Renal cortical epithelial cell (primary cell): ENCODE results near the gene B3GALT2. TPM values are rescaled to one million over a fixed set of nuclear protein-coding genes. Genes with fewer than 3 reads are reported as not detected.
A peak's percentile ranks its signal among the peaks of the same experiment; 100 is the strongest.
"Not testable (repeated sequence)": the region's sequence is repeated elsewhere in the genome, so short reads cannot be mapped to it uniquely, and the experiment has no call there.

Experiments
- DNase-seq: peaks from one replicate; pipeline ENCODE4 v3.0.0-alpha.2; 2011; ENCODE audit warnings: low read depth
- total RNA-seq: library from RNA; depleted of rRNA; stranded (reverse); fragments of >200 nt; gene quantifications from 2 replicates; pipeline ENCODE4 v1.2.3, GENCODE V29; 2014

B3GALT2 gene
- total RNA-seq, result not detected in 2 replicates

GRCh38 chr1:193185901-193186731 lies at the start of gene B3GALT2:
Gene B3GALT2 (minus strand): TSS chr1:193186613. CDS start chr1:193181562, 5,051 bp downstream.
- no peak for DNase-seq

DNA sequence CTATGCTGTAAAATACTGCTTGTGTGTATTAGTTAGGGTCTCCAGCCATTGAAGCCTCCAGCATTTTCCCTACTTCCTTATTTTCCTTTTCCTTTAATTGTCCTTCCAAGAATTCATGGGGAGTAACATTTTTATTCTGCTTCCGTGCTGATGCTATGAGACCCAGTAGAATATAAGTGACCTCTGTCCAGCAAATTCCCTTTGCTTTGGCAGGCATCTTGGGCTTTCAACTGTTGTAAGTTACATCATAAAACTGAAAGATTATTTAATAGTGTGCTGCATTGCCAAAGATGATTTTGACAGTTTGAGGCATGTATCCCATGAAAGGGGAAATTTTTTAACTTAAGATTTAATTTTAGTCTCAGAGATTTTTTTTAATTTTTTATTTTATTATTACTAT lies 48.1 kb upstream of the B3GALT2 start:
- DNase-seq, result no peak

DNA sequence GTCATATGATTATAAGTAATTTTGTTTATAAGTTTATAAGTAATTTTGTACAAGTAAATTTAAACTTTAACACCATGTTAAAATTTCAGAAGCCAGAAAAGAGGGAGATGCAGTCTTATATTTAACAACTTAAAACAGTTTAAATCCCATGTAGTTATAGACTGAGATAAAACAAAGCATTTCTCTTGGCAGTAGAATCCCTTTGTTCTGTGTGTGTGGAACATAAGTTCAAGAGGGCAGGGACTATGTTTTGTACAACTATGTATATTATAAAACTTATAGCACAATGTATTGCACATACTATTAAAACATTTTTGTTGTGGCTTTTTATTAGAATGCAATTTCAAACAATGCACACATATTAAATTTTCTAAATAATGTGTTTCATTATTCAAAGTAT lies 44.7 kb upstream of the B3GALT2 start:
- DNase-seq, result not testable (repeated sequence)

DNA sequence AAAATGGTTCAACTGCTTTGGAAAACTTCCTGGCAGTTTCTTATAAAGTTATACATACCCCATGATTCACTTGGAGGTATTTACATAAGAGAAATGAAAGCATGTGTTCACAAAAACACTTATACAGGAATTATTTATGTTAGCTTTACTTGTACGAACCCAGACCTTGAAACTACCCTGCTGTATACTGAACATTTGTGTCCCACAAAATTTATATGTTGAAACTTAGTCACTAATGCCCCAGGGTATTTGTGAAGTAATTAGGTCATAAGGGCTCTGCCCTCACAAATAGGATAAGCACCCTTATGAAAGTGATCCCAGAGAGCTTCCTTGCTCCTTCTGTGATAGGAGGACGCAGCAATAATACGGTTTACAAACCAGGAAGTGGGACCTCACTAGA lies 42.7 kb upstream of the B3GALT2 start:
- DNase-seq, result peak; percentile 15

DNA sequence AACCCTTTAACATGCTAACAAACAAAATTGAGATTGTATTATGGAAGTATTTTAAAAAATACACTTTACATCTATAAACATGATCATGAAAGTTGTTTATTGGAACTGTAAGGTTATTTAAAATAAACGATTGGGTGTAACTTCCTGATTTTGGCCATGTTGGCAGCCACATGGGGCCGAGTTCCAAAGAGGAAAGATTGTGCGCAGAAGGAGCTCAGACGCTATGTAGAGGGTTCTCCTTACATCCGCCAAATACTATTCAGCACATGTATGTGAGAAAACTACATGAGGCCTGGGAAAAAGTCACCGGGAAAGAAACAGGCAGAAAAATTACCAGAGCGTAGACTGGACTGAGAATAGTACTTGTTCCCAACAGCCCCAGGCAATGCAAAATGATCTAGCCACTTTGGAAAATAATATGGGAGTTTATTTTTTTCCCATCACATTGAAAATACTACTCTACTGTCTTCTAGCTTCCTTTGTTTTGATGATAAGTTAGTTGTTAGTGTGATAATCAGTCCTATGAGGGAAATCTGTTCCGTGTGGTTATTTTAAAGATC lies 35.7 kb upstream of the B3GALT2 start:
- no peak for DNase-seq

DNA sequence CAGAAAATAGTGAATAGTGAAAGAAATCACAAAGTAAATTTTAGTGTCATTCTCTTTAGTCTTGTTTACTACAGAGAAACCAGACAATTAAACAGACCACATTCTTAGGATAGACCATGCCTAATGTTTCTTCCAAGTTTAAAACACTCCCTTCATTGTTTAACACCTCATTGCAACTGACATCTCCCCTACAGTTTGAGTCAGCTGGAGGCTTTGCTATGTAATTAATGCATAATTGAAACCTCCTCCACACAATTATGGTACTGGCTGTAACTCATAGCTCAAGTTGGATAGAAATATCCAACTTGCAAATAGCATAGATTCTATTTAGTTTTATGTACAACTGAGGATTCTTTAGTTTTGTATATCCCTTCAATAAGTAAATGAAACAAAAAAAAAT lies 35.2 kb upstream of the B3GALT2 start:
- peak; percentile 68 for DNase-seq

- no peak for DNase-seq
Observed at GRCh38 chr1:193219391-193219790, 33.0 kb upstream of the B3GALT2 start.

- no peak for DNase-seq
Observed at GRCh38 chr1:193216920-193217319, 30.5 kb upstream of the B3GALT2 start.

DNA sequence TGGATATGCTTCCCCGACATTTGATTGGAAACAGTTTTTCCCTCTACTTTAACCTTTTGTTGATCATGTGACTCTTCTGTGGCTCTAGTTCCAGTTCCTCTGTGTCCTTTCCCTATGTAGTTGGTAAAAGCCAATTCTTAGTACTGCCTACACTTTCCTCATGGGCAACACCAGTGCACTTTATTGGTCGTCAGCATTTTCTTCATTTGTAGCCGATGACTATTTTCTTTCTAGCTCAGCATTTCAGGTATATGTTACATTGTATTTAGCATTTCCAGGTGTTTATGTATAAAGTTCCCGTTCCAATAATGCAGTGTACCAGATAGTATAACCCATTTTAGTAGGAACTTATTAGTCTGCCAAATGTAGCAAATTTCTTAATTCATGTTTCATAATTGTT lies 27.6 kb upstream of the B3GALT2 start:
- DNase-seq, result no peak

DNA sequence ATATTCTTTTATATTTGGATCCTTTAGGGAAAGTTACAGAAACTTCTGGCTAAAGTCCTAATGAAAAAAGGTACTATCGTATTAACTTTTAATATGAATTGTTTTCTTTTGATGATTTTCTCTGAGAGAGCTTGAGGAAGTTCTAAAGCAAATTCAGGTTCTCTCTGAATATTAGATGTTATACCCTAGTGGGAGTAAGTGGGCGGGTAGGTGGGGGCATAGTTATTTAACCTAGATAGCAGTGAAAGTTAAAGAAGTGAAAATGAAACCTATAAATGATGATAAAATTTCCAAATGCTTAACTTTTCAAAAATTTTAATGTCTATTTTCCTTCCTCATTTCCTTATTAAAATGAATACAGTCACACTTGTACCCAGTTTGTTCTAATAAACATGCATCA lies 26.2 kb upstream of the B3GALT2 start:
- no peak for DNase-seq

- peak; percentile 70 for DNase-seq
Observed at GRCh38 chr1:193211539-193211938, 25.1 kb upstream of the B3GALT2 start.

GRCh38 chr1:193210996-193211395 lies 24.6 kb upstream of the B3GALT2 start:
- no peak for DNase-seq

DNA sequence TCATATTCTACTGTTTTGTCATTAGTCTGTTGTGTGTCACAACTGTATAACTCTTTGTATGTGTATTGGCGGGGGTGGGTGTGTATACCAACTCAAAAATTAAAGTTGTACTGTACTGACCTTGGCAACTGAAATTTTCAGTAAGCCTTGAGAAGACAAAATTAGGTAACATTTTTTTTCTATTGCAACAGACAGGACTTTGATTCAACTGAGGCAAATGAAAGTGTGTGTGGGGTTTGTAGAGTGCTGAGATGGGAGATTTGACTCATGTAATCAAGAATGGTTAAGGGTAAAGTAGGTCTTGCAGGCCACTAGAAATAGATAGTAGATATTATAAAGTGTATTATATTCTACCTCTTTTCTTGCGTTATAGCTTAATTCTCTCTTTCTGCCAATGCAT lies 14.6 kb upstream of the B3GALT2 start:
- DNase-seq, result no peak

- DNase-seq, result no peak
Observed at GRCh38 chr1:193199940-193200339, 13.5 kb upstream of the B3GALT2 start.

- DNase-seq, result no peak
Observed at GRCh38 chr1:193192586-193192985, 6.2 kb upstream of the B3GALT2 start.

GRCh38 chr1:193190096-193190744 lies 3.8 kb upstream of the B3GALT2 start:
- DNase-seq, result peak; percentile 46

DNA sequence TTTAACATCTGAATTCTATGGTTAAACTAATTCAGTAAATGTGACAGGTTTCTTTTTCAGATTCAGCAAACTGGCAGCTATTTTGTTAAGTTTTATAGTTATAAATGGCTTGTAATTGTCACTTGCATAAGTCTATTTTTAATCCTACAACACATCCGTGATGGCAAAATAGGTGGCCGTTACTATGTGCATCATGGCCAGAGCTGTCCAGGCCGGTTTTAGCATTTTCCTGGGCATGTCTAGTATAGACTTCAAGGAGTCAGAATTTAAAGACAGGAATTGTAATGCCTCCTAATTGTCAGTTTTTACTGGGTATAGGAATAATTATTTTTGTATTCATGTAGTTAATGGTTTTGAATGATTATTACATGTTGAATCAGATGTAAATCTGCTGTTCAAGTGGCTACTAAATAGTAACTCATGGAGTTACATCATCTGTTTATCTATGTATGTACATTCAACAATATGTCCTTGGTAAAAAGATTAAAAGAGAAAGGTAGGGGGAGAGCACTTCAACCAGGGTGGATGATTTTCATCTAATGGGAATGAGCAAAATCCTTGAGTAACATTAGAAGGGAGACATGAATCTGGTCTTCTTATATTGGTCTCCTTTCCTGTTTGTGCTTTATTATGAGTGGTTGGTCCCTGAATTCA lies 3.2 kb upstream of the B3GALT2 start:
- no peak for DNase-seq

- DNase-seq, result not testable (repeated sequence)
Observed at GRCh38 chr1:193188915-193189314, 2.5 kb upstream of the B3GALT2 start.

- DNase-seq, result no peak
Observed at GRCh38 chr1:193187114-193187513, 701 bp upstream of the B3GALT2 start.

GRCh38 chr1:193185211-193185610 lies 1.2 kb downstream of the B3GALT2 start:
- DNase-seq, result no peak

DNA sequence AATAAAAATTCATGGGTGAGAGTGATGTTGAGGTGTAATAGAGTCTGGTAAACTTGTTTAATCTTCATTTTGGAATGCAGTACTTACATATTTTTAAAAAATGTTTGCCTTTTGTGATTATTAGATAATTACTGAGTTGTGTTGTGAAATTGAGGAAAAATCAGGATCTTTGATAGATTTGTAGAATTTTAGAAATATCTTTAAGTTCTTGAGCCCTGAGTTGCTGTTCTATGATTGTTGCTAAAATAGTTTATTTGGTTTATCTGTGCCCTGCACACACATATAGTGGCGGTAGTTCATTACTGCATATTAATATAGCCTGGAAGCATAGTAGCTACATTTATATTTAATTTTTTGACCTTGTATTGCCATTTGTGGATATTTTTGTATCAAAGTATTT lies 1.6 kb downstream of the B3GALT2 start:
- no peak for DNase-seq

DNA sequence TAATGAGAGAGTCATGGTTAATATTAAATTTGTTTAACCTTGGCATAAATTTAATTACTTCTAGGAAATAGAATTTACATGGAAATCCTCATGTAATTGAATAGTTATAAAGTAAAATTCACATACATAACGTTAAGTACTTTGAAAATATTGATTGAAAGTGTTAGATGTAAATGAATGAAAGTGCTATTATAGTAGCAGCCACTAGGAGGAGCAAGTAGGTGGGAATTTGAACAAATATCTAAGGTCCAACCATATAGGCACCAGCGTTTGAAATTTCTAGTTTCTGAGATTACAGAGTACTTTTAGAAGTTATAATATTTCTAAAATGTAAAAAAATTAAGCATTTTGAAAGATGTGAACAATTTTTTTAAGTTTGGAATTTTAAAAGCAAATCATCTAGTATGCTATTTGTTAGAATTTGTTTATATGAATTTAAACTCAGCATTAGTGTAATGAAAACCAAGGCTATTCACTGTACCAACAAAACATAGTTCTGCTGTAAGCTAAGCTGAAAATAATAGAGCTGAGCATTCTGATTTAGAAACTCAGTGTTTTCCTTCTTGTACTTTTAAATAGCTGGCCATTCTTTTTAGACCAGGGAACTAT lies 3.3 kb downstream of the B3GALT2 start:
- DNase-seq, result peak; percentile 57
